Stimulated activated CD4-positive, alpha-beta T cell treated with anti-CD3 and anti-CD28 coated beads, Interleukin-1b, Interleukin-23, amount 100 ng/mL, for 24 hours (primary cell): ENCODE results near the gene WDR18.

Experiments
- DNase-seq, 4 experiments: peaks; one replicate each; pipeline ENCODE4 v3.0.0-alpha.2; 2020; ENCODE audit warnings: low read depth in 4 of 4, low spot score in 1 of 4

Gene WDR18, protein sequence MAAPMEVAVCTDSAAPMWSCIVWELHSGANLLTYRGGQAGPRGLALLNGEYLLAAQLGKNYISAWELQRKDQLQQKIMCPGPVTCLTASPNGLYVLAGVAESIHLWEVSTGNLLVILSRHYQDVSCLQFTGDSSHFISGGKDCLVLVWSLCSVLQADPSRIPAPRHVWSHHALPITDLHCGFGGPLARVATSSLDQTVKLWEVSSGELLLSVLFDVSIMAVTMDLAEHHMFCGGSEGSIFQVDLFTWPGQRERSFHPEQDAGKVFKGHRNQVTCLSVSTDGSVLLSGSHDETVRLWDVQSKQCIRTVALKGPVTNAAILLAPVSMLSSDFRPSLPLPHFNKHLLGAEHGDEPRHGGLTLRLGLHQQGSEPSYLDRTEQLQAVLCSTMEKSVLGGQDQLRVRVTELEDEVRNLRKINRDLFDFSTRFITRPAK

DNA sequence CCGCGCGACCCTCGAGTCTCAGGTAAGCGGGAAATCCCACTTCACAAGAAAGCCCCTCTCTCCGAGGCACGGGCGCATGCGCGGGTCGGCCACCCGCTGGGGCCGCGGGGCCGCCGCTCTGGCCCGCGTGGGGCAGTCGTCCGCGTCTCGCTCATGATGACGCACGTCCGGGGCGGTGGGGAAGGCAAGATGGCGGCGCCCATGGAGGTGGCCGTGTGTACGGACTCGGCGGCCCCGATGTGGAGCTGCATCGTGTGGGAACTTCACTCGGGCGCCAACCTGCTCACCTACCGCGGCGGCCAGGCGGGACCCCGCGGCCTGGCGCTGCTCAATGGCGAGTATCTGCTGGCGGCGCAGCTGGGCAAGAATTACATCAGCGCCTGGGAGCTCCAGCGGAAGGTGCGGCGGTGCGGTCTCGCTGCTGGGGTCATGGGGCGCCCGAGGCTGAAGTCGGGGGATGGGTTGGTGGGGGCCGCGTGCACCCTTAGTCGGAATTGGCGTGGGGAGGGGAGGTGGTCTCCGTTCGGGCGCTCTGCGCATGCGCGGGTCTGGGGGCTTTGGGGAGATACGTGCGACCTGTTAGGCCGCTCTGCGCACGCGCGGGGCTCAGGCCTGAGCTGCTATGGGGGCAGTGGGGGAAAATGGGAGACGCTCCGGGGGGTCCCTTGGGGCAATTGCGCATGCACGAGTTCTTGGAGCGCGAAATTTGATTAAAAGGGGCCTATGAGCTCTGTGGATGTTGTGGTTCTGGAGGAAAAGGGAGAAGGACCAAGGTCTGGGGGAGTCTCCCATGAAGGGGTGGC, at the start of gene WDR18:
Gene WDR18, plus strand, starts transcription at position 181 of the 803 bp plus-strand sequence. Its CDS starts 9 bp downstream, at position 190.
- DNase-seq = peak; percentile 77 to 90 (median 87)

DNA sequence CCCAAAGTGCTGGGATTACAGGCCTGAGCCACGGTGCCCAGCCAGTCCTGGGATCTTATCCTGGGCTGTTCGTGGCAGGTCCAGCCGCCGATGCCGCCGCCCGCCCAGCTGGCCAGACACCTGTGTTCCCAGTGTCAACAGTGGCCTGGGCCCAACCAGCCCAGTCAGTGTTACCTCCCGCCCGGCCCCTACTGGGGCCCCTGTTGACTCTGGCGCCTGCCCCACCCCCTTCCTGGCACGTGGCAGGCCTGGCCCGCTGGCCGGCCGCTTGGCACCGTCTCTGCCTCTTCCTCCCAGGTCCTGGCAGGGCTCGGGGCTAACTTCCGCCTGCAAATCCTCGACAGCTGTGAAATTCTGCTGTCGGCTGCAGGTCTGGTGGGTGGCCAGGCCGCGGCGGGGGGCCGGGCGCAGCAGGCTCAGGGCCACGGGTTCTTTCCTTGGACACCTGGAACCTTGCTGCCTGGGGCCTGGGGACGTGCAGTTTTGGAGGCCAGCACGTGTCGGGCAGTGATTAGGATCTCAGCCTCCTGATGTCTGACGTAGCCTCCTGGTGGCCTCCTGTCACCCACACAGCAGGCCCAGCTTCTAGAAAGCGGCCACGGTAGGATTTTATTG, 49.2 kb upstream of the WDR18 start:
- DNase-seq = no peak

DNA sequence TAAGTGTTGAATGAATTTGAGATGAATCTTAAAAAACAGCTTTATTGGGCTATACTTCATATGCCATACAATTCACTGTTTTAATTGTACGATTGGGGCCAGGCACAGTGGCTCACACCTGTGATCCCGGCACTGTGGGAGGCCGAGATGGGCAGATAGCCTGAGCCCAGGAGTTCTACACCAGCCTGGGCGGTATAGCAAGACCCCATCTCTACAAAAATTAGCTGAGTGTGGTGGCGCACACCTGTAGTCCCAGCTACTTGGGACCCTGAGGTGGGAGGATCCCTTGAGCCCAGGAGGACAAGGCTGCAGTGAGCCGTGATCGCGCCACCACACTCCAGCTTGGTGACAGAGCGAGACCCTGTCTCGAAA, 48.0 kb upstream of the WDR18 start:
- DNase-seq = no peak

DNA sequence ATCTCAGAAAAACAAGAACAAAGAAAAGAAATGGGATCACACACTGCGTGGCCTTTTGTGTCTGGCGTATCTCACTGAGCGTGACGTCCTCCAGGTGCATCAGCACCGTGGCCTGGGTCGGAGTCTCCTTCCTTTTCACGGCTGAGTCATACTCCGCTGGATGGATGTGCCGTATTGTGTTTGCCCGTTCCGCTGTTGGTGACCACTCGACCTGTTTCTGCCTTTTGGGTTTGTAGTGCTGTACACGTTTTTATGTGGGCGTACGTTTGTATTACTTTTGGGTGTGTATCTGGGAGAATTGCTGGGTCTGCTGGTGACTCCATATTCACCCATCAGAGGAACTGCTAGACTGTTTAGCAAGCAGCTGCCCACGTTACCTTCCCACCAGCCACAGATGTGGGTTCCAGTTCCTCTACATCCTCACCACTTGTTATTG, 46.9 kb upstream of the WDR18 start:
- no peak for DNase-seq

DNA sequence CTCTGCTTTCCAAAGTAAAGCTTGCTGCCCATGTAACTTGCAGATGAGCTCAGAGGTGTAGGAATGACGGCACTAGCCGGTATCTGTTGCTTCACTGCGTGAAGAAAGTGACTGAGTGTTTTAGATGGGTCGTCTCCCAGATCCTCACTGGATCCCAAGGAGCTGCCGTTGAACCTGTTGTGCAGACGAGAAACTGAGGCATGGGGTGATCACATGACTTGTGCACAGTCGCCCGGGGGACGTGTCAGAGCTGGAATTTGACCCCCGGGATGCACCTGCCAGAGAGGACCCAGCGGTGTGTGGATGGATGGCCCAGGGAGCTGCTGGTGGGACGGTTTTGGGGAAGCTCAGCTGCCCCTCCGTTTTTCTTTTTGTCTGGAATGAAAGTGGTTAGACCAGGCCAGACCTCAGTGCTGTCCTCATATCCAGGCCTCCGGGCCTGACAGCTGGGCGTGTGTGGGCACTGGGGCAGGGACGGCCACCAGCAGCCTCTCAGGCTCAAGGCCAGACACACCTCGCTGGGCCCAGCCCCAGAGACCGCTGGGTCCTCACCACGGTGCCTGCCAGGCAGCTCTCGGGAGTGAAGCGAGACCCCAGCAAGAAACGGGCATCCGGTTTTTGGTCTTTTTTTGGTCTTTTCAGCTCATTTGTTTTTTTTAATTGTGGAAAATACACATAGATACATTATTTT, 45.8 kb upstream of the WDR18 start:
- no peak for DNase-seq

DNA sequence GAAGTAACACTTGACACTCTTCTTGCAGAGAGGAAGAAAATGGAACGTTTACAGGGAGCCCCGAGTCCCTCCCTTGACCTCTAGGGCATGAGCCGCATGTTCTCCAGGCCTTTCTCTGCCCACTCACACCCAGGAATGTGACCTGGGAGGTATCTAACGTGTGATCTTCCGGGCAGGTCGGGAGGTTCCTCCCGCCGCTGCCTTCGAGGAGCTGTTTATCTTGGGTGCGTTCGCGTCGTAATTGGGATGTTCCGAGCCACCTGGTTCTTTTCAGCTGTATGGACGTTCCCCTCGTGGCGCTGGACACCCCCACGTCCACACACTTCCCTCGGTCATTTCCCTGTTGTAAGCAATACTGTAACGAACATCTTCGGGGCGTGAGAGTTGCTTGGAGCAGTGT, 44.7 kb upstream of the WDR18 start:
- DNase-seq = no peak

DNA sequence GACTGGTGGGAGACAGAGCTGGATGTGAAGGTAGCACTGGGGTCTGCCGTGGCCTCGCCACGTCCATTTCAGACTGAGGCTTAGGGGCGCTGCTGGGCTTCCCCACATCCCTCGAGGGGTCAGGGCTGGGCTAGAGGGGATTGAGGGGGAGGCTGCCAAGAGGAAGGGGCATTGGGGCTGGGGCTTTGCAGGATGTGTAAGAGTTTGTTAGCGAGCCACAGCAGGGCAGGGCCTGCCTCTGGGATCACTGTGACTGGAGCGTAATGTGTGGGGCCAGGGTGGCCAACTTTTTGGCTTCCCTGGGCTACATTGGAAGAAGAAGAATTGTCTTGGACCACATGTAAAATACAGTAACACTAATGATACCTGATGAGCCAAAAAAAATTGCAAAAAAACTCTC, 44.2 kb upstream of the WDR18 start:
- no peak for DNase-seq

DNA sequence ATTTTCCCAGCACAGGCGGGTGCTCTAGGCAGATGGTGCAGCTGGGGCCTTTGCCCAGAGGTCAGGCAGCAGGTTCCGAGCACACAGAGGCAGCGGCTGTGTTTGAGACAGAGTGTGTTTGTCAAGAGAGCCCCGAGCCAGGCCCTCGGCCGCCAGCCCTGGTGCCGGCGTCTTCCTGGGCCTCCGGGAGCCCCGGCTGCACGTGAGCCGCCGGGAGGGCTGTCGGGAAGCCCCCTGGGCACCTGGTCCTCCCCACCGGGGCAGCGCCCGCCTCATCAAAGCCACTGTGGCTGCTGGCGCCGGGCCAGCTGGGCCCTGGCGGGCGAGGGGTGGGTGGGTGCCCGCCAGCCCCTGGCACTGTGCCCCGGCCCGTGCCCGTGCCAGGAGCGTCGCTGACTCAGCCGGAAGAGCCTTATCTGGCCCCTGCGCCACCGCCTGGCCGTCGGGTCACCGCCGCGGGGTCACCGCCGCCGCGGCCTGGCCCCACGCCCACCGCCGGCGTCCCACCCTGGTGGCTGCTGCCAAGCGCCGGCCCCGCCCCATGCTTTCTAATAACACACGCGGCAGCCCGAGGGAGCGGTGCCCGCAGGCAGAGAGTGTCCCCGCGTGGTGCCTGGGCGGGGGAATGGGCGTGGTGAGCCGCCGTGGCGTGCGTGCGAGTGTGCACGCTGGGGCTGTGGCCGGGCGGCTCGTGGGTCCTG, 43.4 kb upstream of the WDR18 start:
- peak in 1 of 4 experiments; percentile 36 for DNase-seq

DNA sequence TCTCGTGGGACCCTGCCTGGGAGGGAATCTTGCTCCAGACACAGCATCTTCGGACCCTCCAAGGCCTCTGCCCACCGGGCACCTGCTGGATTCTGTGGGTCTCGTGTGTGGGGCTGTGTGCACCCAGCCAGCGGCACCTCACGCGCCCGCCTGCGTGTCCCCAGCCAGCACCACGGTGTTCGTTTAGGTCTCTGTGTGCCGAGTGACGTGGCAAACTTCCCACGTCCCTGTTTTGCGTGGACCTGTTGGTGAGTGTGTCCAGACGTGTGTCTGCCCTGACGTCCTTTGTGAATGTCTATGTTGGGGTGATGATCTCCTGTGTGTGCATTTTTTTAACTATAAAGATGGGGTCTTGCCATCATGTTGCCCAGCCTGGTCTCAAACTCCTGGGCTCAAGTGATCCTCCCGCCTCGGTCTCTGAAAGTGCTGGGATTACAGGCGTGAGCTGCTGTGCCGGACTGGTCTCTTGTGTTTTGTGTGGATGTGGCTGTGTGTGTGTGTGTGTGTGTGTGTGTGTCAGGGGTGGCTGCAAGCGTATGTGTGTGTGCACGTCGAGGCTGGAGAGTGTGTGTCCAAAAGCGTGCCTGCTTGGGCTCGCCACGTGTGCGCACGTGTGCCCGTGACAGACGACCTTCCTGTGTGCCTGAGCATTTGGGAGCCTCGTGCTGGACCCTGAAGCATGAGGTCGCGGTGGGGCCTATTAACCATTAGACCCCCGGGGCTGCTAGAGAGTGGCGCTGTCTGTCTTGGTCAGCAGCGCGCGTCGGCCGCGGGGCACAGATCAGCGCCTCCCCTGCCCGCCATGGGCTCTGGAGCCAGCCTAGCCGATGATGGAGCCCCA, 42.6 kb upstream of the WDR18 start:
- no peak for DNase-seq

DNA sequence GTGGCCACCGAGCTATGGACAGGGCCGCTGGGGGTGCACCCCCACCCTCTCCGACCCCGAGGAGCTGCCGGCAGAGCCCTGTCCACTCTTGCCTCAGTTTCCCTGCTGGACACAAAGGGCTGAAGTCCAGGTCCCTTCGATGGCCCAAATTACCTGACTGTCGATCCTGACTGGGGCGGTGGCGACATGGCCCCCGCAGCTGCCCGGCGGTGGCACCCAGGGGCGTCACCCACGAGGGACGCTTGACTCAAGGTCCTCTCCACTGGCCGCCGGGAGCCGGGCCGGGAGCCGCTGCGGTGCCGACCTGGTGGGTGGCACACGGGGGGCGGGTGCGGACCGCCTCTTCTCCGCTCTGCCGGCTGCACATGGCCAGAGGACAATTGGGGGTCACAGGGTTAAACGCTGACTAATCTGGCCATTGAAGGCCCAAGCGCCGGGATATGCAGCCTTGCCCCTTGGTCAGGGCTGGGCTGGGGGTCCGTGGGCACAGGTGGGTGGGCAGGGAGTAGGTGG, 42.0 kb upstream of the WDR18 start:
- no peak for DNase-seq

DNA sequence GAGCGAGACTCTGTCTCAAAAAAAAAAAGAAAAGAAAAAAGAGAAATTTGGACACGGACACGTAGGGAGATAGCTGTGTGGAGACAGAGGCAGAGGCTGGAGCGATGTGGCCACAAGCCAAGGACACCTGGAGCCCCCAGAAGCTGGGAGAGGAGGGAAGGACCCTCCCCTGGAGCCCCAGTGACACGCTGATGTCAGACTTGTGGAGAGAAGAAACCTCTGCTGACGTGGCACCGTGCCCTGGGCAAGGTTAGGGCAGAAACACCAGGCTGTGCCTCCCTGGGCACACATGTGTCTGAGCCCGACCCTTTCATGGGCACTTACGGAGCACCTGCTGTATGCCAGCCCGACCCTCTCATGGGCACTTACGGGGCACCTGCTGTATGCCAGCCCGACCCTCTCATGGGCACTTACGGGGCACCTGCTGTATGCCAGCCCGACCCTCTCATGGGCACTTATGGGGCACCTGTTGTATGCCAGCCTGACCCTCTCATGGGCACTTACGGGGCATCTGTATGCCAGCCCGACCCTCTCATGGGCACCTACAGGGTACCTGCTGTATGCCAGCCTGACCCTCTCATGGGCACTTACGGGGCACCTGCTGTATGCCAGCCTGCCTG, 40.5 kb upstream of the WDR18 start:
- no peak for DNase-seq

DNA sequence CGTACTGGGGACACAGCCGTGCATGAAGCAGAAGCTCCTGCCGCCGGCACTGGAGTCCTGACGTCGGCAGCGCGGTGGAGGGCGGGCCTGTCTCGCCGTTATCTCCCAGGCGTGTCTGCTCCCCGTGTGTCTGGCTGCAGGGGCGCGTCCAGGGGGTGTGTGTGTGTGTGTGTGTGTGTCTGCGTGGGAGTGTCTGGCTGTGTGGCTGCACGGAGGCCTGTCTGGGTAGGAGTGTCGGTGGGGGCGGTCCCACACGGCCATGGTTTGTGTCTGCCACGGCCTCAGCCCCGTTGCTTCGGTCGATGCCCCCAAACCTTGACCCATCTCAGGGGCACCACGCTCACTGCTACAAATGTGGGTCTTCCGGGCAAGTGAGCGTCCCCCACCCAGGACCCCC, 40.0 kb upstream of the WDR18 start:
- DNase-seq = no peak

DNA sequence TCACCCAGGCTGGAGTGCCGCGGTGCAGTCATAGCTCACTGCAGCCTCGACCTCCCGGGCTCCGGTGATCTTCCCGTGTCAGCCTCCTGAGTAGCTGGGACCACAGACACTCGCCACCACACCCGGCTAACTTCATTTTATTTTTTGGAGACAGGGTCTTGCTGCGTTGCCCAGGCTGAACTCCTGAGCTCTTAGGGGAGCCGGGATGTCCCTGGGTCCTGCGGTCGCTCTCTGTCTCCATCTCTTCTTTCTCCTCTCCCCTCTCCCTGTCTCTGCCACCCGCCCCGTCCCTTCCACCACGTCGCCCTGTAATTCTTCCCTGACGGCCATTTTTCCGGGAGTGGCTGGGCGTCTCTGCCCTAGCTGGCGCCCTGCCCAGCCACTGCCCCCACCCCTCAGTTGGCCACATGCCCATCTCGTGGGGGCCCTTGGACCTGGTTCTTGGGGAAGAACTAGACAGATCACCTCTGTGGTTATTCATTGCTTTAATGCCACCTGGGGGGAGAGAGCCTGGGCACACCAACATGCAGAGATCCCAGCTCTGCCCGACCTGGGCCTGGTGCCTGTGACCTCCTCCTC, 39.4 kb upstream of the WDR18 start:
- DNase-seq = no peak

DNA sequence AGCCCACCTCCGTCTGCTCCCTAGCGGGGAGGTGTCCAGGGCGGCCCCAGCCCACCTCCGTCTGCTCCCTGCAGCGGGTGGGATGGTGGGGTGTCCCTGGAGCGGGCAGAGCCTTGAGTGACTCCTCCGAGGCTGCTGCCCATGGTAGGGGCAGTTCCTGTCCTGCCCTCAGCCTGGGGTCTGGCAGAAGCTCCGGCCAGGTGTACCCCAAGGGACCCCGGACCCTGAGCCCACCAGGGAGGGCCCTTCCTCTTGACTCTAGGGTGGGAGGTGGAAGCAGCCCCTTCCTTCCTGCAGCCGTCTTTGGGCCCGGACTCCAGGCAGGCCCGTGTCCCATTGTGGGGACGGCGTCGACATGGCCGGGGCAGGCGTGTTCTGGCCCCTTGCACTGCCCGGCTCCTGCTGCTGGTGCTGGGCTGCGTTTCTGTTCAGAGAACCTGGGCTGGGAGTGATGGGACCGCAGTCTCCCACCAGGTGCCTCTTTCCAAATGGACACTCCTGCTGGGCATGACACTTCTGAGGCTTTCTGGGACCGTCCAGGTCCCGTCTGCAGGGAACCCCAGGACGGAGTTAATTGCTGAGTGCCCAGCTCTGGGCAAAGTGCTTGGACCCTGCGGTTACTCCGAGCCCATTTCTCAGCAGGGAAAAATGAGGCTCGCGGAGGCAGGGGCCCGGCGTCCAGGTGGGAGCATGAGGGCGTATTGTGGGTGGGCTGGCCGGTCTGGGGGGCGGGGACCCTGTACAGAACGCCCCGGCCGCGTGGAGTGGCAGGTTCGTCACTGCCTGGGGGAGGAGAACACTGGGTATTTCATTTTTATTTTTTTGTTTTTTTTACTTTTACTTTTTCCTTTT, 38.5 kb upstream of the WDR18 start:
- no peak for DNase-seq

DNA sequence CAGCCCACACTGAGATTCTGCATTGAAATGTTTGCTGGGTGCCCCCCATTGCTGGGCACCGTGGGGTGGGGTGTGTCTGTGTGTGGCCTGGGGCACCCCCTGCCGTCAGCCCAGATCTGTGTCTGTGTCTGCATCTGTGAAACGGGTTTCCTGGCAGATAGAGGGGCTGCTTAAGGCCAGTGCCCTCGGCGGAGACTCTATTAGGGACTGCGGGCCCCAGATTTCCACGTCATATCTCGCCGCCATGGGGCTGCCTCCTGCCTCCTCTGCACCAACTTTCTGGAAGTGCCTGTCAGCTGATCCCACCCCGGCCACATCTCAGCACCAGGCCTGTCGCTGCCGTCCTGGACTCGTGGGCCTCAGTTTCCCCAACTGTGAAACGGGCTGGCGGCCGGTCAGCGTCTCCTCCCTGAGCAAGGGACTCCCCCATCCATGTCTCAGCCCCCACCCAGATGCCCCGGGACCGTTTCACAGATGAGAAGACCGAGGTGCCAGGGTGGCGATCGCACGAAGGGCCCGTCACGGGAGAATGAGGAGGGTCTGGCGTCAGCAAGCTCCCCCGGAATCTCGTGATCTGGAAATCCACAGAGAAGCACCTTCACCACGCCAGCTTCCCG, 36.9 kb upstream of the WDR18 start:
- DNase-seq = no peak

DNA sequence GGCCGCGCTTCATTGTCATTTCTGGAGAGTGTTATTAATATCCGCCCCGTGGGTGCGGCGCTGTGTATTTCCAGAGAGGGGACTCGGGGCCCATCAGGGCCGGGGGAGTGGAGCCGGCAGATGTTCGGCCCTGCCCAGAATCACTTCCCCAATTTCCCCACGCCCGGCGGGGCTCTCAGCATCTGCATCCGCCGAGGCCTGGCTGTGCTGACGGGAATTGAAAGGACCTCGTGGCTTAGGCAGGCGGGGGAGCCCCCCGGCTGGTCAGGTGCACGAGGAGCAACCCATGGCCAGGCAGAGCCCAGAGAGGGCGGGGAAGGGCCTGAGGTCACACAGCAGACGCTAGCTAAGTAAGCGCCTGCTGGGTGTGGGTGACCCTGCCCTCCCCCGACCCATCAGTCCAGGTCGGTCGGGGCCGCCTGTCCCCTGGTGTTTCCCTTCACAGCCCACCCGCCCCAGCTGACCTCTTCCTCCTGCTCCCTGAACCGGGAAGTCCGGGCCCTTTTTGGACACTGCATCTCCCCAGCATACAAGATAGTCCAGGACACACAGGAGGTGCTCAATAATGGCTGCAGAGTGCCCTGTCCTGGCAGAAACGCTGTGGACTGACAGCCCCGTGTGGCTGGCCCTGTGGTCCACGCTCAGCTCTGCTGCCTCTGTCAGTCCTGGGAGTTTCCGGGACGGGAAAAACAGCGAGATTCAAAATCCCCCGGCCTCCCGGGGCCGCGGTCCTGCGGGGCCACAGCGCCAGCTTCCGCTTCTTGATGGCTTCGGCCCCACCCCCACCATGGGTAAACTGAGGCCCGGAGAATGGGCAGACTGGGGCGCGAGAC, 36.2 kb upstream of the WDR18 start:
- DNase-seq = no peak
